Endothelial cell of umbilical vein (primary cell): Measurements from ENCODE around the gene EIF4E. TPM values are rescaled to one million over a fixed set of nuclear protein-coding genes. Genes with fewer than 3 reads are reported as not detected.

Experiments
- BruUV-seq: library from RNA; stranded (reverse); fragments of 400-500 nt; replicated peaks from 2 replicates; lab custom pipeline; 2021; lab: Mats Ljungman, UMichigan
- CTCF ChIA-PET: fragments of 300-600, 350-600 bp; sonication (Branson Sonifier 250); formaldehyde crosslinking; loops from one replicate; lab custom pipeline; 2021; ENCODE audit warnings: antibody characterized with exemption, inconsistent platforms; lab: Charles Lee
- POLR2A ChIA-PET: fragments of 300-600, 350-600 bp; sonication (Branson Sonifier 250); formaldehyde crosslinking; loops from one replicate; lab custom pipeline; 2021; ENCODE audit warnings: antibody characterized with exemption, inconsistent platforms; lab: Charles Lee
- DNase-seq: peaks from one replicate; pipeline ENCODE4 v3.0.0-alpha.2; 2011; ENCODE audit warnings: low read depth, low spot score
- FAIRE-seq: peaks from 2 replicates; lab custom pipeline; 2011; peaks lifted over from hg19 to GRCh38; lab: Jason Lieb, UNC
- H2AFZ ChIP-seq: 2 replicates; pipeline ENCODE4 v1.6.0; 2012; ENCODE audit warnings: low read depth, low read length, control low read depth, inconsistent platforms
- H3K27ac ChIP-seq: 2 replicates; pipeline ENCODE4 v1.5.1; 2011; ENCODE audit warnings: low read depth, mild to moderate bottlenecking, control low read depth, low read length, moderate library complexity; ENCODE audit not compliant: insufficient read depth
- H3K27me3 ChIP-seq, 2 experiments: 2 replicates each; pipeline versions ENCODE4 v1.6.0 to v1.6.1; 2011; ENCODE audit warnings: low read length in 2 of 2, mixed read lengths in 1 of 2; ENCODE audit not compliant: control insufficient read depth in 2 of 2, insufficient read depth in 2 of 2
- H3K36me3 ChIP-seq, 2 experiments: 2 replicates in 1 of 2; 3 replicates in 1 of 2; pipeline ENCODE4 v1.5.1; 2011; ENCODE audit warnings: low read length in 2 of 2, mild to moderate bottlenecking in 1 of 2, moderate library complexity in 1 of 2; ENCODE audit not compliant: control insufficient read depth in 2 of 2, insufficient read depth in 2 of 2; ENCODE audit errors: extremely low read depth in 1 of 2
- H3K4me1 ChIP-seq: 3 replicates; pipeline ENCODE4 v1.5.1; 2011; ENCODE audit warnings: mild to moderate bottlenecking, low read length; ENCODE audit not compliant: control insufficient read depth, insufficient read depth; ENCODE audit errors: extremely low read depth
- H3K4me2 ChIP-seq: 2 replicates; pipeline ENCODE4 v1.6.1; 2011; ENCODE audit warnings: low read length, control low read depth, mixed read lengths; ENCODE audit not compliant: insufficient read depth
- H3K4me3 ChIP-seq, 3 experiments: fragments of 200-600 bp in 1 of 3; sonication (generic), shearing (Covaris generic) in 1 of 3; replicated peaks in 1 of 3; 2 replicates each; pipeline ENCODE4 v1.5.1; 2011 to 2016; ENCODE audit warnings: control low read depth in 3 of 3, low read length in 3 of 3, mild to moderate bottlenecking in 2 of 3, inconsistent platforms in 1 of 3, low read depth in 1 of 3, moderate library complexity in 1 of 3; ENCODE audit not compliant: insufficient read depth in 1 of 3
- H3K79me2 ChIP-seq: 2 replicates; pipeline ENCODE4 v1.6.0; 2012; ENCODE audit warnings: low read length, inconsistent platforms; ENCODE audit not compliant: control insufficient read depth, insufficient read depth
- H3K9ac ChIP-seq: replicated peaks from 2 replicates; pipeline ENCODE3; 2011; ENCODE audit warnings: low read length, control low read depth; ENCODE audit not compliant: insufficient read depth; ENCODE audit errors: extremely low read depth
- H3K9me1 ChIP-seq: replicated peaks from 3 replicates; pipeline ENCODE4 v1.6.0; 2011; ENCODE audit warnings: mild to moderate bottlenecking, low read length; ENCODE audit not compliant: control insufficient read depth, insufficient read depth; ENCODE audit errors: extremely low read depth
- H3K9me3 ChIP-seq: replicated peaks from 2 replicates; pipeline ENCODE4 v1.5.1; 2012; ENCODE audit warnings: low read length, inconsistent platforms; ENCODE audit not compliant: control insufficient read depth, insufficient read depth
- H4K20me1 ChIP-seq: replicated peaks from 2 replicates; pipeline ENCODE3; 2011; ENCODE audit warnings: mild to moderate bottlenecking, low read length; ENCODE audit not compliant: control insufficient read depth, insufficient read depth; ENCODE audit errors: extremely low read depth
- CTCF ChIP-seq, 2 donors: IDR thresholded peaks; 1 replicate in 1 of 2; 2 replicates in 1 of 2; pipeline ENCODE4 v1.5.1; 2011; ENCODE audit warnings: low read length in 2 of 2, mild to moderate bottlenecking in 2 of 2, moderate library complexity in 2 of 2, control low read depth in 1 of 2, inconsistent platforms in 1 of 2, low read depth in 1 of 2; ENCODE audit not compliant: insufficient read depth in 1 of 2; ENCODE audit errors: extremely low read depth in 1 of 2
- EZH2 ChIP-seq: IDR thresholded peaks from 2 replicates; pipeline ENCODE4 v1.6.1; 2012; ENCODE audit warnings: borderline replicate concordance, low read depth, mild to moderate bottlenecking, moderate library complexity, low read length, inconsistent platforms; ENCODE audit not compliant: severe bottlenecking
- FOS ChIP-seq: IDR thresholded peaks from 2 replicates; pipeline ENCODE4 v1.6.1; 2011; ENCODE audit warnings: mild to moderate bottlenecking, low read length, moderate library complexity, borderline replicate concordance; ENCODE audit not compliant: insufficient read depth
- GATA2 ChIP-seq: IDR thresholded peaks from 2 replicates; pipeline ENCODE4 v1.7.0; 2011; ENCODE audit warnings: low read depth, mild to moderate bottlenecking, moderate library complexity, mixed read lengths, low read length; ENCODE audit not compliant: insufficient read length, insufficient read depth
- JUN ChIP-seq: IDR thresholded peaks from 2 replicates; pipeline ENCODE4 v1.6.1; 2011; ENCODE audit warnings: borderline replicate concordance, low read depth; ENCODE audit not compliant: insufficient read length, insufficient read depth
- MAX ChIP-seq: IDR thresholded peaks from 2 replicates; pipeline ENCODE4 v1.6.1; 2011; ENCODE audit not compliant: insufficient read depth, insufficient read length
- MYC ChIP-seq: IDR thresholded peaks from one replicate; pipeline ENCODE4 v1.6.1; 2011; ENCODE audit warnings: mild to moderate bottlenecking, low read depth, low read length
- POLR2A ChIP-seq: IDR thresholded peaks from 2 replicates; pipeline ENCODE4 v1.6.1; 2012; ENCODE audit warnings: low read depth, mild to moderate bottlenecking, control low read depth, low read length
- POLR2AphosphoS5 ChIP-seq: IDR thresholded peaks from 2 replicates; pipeline ENCODE4 v1.6.1; 2012; ENCODE audit warnings: low read depth, mild to moderate bottlenecking, control low read depth, low read length, moderate library complexity; ENCODE audit not compliant: insufficient read depth
- dilution Hi-C: fragments of 300-500 bp; cut with MboI; formaldehyde crosslinking; loops from one replicate; pipeline ENCODE4 v1.15.0; 2019; ENCODE audit warnings: low sequenced_read_pairs; ENCODE audit not compliant: extremely low pct_ligation_motif_present
- intact Hi-C: fragments of 100-400 bp; cut with micrococcal nuclease; formaldehyde crosslinking; loops from one replicate; pipeline ENCODE4 v1.10.0; 2022
- polyA plus RNA-seq, 4 experiments: library from polyadenylated mRNA; depleted of rRNA in 3 of 4; stranded (reverse) in 3 of 4; unstranded in 1 of 4; fragments of >200 nt; gene quantifications; 2 replicates each; pipeline versions ENCODE4 v1.2.1 to v1.2.3, GENCODE V29; 2011 to 2012; ENCODE audit warnings: missing spikeins in 1 of 4
- total RNA-seq: library from RNA; stranded (reverse); gene quantifications from 2 replicates; pipeline ENCODE4 v1.2.3, GENCODE V29; 2021

EIF4E gene
- total and polyA plus RNA-seq, 2 donors (not counting 3 experiments of a cell fraction or from before 2014, with no cell fraction given): 40.3 to 107 TPM

GRCh38 chr4:98939892-98940298 lies 11.0 kb upstream of the EIF4E start:
- peaks cover 3% of the 10 kb centered on the region for H3K4me1 ChIP-seq
- peak; percentile 81 for DNase-seq
- intact Hi-C loops (loop anchor here (1.0 to 2.0 kb wide), 3 partner anchors 55 to 523 kb away; partner anchors contain the start of gene METAP1), dilution Hi-C loops (no loop called here)
- ChIA-PET CTCF (interaction anchor here (0.6 to 3.8 kb wide), 9 partner anchors 10 to 472 kb away, joined by 3 to 21 read pairs (median 4); partner anchors contain the start of gene METAP1), POLR2A (no interaction called here)
- BruUV-seq: no TSS peak
- H3K27ac ChIP-seq: no peak overlapping the region
- no peaks in the 10 kb centered on the region for H3K9me1 ChIP-seq
- H3K9ac ChIP-seq: no peak overlapping the region
- TF ChIP-seq CTCF (IDR thresholded peaks at IDR 0.05; ENCODE audit: extremely low read depth in 1 of 2, insufficient read depth in 1 of 2, low read depth in 1 of 2, low read length in 2 of 2) (peak; percentile 58 to 64), JUN (no peak)
- H3K36me3 ChIP-seq: no peaks in the 10 kb centered on the region
- H3K4me3 ChIP-seq: no peak overlapping the region
- H3K4me2 ChIP-seq: no peak overlapping the region
- peak; percentile 87 for FAIRE-seq
- no peaks in the 10 kb centered on the region for H3K9me3 ChIP-seq
- H2AFZ ChIP-seq: no peak overlapping the region
- no peaks in the 10 kb centered on the region for H4K20me1 ChIP-seq
- no peaks in the 10 kb centered on the region for H3K27me3 ChIP-seq
- no peaks in the 10 kb centered on the region for H3K79me2 ChIP-seq

GRCh38 chr4:98939438-98939837 lies 10.5 kb upstream of the EIF4E start:
- Histone ChIP-seq H3K9me3 (no peaks in the 10 kb centered on the region), H3K4me1 (peaks cover 3% of the 10 kb centered on the region), H3K27me3 (no peaks in the 10 kb centered on the region), H3K4me2 (no peak overlapping the region), H3K4me3 (no peak overlapping the region), H3K36me3 (no peaks in the 10 kb centered on the region), H4K20me1 (no peaks in the 10 kb centered on the region), H3K79me2 (no peaks in the 10 kb centered on the region), H3K9me1 (no peaks in the 10 kb centered on the region), H3K9ac (no peak overlapping the region), H2AFZ (no peak overlapping the region), H3K27ac (no peak overlapping the region)
- dilution Hi-C loops: no loop called here
- ChIA-PET CTCF (interaction anchor here (3.4 kb wide), 1 partner anchor 56 kb away, joined by 19 read pairs; the partner anchor contains the start of gene METAP1), POLR2A (no interaction called here)
- BruUV-seq: no TSS peak
- intact Hi-C loops: loop anchor here (2.0 kb wide), 1 partner anchor 55 kb away; the partner anchor contains the start of gene METAP1
- TF ChIP-seq GATA2: no peak
- TF ChIP-seq MAX: no peak
- TF ChIP-seq FOS: no peak
- no peak for TF ChIP-seq JUN
- no peak for TF ChIP-seq MYC
- no peak for TF ChIP-seq EZH2
- no peak for TF ChIP-seq CTCF (IDR thresholded peaks at IDR 0.05; ENCODE audit: extremely low read depth in 1 of 2, insufficient read depth in 1 of 2, low read depth in 1 of 2, low read length in 2 of 2)
- no peak for TF ChIP-seq POLR2A
- no peak for TF ChIP-seq POLR2AphosphoS5
- FAIRE-seq: no peak
- no peak for DNase-seq
